Measurements from ENCODE around the gene CDON. TPM values are rescaled to one million over a fixed set of nuclear protein-coding genes. Genes with fewer than 3 reads are reported as not detected.

CDON gene
- total RNA-seq, 1 donor from 2014 or later = 1.3 TPM

DNA sequence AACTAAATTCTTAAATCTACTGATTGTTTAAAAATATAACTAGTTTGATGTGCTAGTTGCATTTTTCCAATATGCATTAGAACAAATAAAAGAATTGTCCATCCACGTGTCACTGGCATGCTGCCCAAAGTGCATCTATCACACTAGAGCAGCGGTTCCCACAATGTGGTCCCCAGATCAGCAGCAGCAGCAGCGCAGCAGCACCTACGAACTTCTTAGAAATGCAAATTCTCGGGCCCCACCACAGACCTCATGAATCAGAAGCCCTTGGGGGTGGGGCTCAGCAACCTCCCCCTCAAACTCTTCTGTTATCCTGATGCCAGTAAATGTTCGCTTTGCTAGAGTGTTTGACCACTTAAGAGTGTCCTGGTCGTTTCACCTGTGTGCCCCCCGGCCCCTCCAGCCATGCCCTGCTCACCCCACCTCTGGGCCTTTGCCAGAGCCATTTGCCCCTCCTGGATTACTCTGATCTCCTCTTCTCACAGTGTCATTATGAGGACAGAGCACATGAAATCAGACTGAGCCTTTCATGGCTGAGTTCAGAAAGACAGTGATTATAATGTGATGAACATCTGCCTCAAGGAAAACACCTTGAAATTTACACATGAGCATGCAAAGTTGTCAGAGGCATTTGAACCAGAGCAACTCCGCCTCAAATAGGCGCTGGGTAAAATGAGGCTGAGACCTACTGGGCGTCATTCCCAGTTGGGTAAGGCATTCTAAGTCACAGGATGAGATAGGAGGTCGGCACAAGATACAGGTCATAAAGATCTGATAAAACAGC lies 129.4 kb downstream of the CDON start:
- no peaks in the 10 kb centered on the region for H3K9me3 Mint-ChIP-seq
- peaks cover 23% of the 10 kb centered on the region for H3K27me3 Mint-ChIP-seq (ENCODE audit: insufficient read depth)
- H3K36me3 Mint-ChIP-seq (ENCODE audit: low read depth) = no peaks in the 10 kb centered on the region
- H3K4me3 Mint-ChIP-seq = no peak overlapping the region
- no peaks in the 10 kb centered on the region for H3K4me1 Mint-ChIP-seq (ENCODE audit: low read depth)
- DNase-seq (ENCODE audit: low spot score) = no peak
- no peak overlapping the region for H3K27ac Mint-ChIP-seq
- intact Hi-C loops (cut with micrococcal nuclease) = no loop called here

DNA sequence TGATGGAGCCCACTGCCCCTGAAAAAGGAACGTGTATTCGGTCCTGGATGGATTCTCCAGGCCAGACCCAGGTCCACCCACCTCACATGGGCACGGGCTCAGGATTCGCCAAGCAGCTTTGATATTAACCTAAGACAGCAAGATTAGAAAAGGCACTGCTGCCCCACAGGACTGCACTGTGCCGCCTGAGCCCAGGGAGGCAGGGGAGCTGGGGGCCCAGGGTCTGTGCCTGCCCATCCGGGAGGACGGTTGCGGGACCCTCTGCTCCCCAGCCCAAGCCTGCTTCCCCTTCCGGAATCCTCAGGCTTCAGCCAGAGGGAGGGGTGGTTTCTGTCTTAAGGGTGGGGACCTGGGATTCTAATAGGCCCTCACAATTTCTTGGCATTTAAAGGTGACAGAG lies 130.4 kb downstream of the CDON start:
- DNase-seq (ENCODE audit: low spot score) = no peak
- Mint-ChIP-seq H3K9me3 (no peaks in the 10 kb centered on the region), H3K4me1 (ENCODE audit: low read depth) (no peaks in the 10 kb centered on the region), H3K27ac (no peak overlapping the region), H3K4me3 (no peak overlapping the region), H3K36me3 (ENCODE audit: low read depth) (no peaks in the 10 kb centered on the region), H3K27me3 (ENCODE audit: insufficient read depth) (peaks cover 28% of the 10 kb centered on the region)
- intact Hi-C loops (cut with micrococcal nuclease) = no loop called here

DNA sequence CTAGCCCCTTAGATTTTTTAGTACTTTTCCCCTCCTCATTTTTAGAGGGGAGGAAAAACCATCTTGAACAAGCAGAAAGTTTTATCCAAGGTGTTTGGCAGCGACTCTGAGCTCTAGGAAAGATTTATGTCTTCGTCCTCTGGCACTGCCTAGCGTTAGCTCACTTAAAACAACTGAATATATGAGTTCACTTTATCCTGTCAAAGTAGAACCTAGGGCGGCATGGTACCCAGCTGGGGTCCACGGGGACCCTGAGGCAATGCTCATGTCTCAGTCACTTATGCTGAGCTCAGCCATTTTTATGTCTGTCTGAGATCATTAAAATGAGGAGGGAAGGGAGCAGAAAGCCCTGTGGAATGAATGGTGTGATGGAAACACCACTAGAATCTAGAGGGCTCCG lies 131.0 kb downstream of the CDON start:
- Mint-ChIP-seq H3K9me3 (no peaks in the 10 kb centered on the region), H3K27me3 (ENCODE audit: insufficient read depth) (peaks cover 24% of the 10 kb centered on the region), H3K27ac (no peak overlapping the region), H3K36me3 (ENCODE audit: low read depth) (no peaks in the 10 kb centered on the region), H3K4me3 (no peak overlapping the region), H3K4me1 (ENCODE audit: low read depth) (no peaks in the 10 kb centered on the region)
- intact Hi-C loops (cut with micrococcal nuclease) = no loop called here
- DNase-seq (ENCODE audit: low spot score) = no peak

DNA sequence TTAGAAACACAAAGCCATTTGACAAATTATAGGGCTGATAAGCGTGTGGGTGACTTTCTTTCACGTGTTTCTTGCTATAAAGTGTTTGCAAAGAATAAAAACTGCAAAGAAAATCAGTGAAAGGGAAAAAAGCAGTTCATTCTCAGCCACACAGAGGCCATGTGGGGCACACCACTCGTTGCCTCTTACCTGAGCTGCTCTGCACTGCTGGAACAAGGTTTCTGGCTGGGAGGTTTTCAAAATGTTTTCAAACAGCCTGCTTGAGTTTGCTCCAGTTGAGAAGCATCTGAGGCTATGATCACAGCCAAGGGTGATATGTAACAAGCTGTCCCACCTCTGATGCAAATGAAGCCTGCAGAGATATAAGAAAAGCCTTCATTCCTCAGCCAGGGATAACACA lies 131.6 kb downstream of the CDON start:
- intact Hi-C loops (cut with micrococcal nuclease) = no loop called here
- H3K27me3 Mint-ChIP-seq (ENCODE audit: insufficient read depth) = peaks cover 22% of the 10 kb centered on the region
- H3K4me1 Mint-ChIP-seq (ENCODE audit: low read depth) = no peaks in the 10 kb centered on the region
- DNase-seq (ENCODE audit: low spot score) = no peak
- H3K4me3 Mint-ChIP-seq = no peak overlapping the region
- no peak overlapping the region for H3K27ac Mint-ChIP-seq
- no peaks in the 10 kb centered on the region for H3K36me3 Mint-ChIP-seq (ENCODE audit: low read depth)
- H3K9me3 Mint-ChIP-seq = no peaks in the 10 kb centered on the region

DNA sequence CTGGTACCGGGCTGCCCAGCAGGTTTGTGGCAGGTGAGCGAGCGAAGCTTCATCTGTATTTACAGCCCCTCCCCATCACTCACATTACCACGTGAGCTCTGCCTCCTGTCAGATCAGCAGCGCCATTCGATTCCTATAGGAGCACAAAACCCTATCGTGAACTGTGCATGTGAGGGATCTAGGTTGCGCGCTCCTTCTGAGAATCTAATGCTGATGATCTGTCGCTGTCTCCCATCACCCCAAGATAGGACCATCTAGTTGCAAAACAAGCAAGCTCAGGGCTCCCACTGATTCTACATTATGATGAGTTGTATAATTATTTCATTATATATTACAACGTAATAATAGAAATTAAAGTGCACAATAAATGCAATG lies 132.6 kb downstream of the CDON start:
- H3K4me1 Mint-ChIP-seq (ENCODE audit: low read depth) = no peaks in the 10 kb centered on the region
- H3K9me3 Mint-ChIP-seq = no peaks in the 10 kb centered on the region
- peaks cover 22% of the 10 kb centered on the region for H3K27me3 Mint-ChIP-seq (ENCODE audit: insufficient read depth)
- no peak for DNase-seq (ENCODE audit: low spot score)
- intact Hi-C loops (cut with micrococcal nuclease) = no loop called here
- no peak overlapping the region for H3K4me3 Mint-ChIP-seq
- no peaks in the 10 kb centered on the region for H3K36me3 Mint-ChIP-seq (ENCODE audit: low read depth)
- H3K27ac Mint-ChIP-seq = no peak overlapping the region

DNA sequence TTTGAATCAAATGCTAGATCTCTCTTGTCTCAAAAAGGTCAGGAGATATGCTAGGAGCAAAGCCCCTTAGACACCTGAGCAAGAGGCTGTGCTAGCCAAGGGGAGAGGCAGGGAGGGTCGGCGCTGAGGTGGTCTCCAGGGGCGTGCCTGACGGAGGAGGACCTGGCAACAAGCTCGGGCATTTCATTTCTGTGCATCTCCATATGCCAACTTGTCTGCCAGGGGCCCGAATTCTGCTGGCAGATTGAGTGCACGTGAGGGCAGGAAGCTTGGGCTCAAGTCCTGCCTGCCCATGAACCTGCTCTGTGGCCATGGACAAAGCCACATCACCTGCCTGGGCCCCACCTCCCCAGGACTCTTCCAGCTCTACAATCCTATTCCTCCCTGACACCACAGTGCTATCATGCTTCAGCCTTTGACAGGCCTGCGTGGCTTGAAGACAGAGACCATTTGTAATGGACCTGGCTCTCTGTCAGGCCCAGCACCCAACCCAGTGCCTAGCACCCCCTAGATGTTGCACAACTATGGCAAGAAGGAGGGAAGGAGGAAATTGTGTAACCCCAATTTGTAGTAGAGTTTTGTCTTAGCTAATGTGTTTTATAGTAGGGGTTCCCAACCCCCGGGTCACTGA lies 133.1 kb downstream of the CDON start:
- DNase-seq (ENCODE audit: low spot score) = no peak
- H3K4me3 Mint-ChIP-seq = no peak overlapping the region
- intact Hi-C loops (cut with micrococcal nuclease) = no loop called here
- H3K4me1 Mint-ChIP-seq (ENCODE audit: low read depth) = no peaks in the 10 kb centered on the region
- no peaks in the 10 kb centered on the region for H3K36me3 Mint-ChIP-seq (ENCODE audit: low read depth)
- H3K27ac Mint-ChIP-seq = no peak overlapping the region
- H3K9me3 Mint-ChIP-seq = no peaks in the 10 kb centered on the region
- peaks cover 22% of the 10 kb centered on the region for H3K27me3 Mint-ChIP-seq (ENCODE audit: insufficient read depth)

DNA sequence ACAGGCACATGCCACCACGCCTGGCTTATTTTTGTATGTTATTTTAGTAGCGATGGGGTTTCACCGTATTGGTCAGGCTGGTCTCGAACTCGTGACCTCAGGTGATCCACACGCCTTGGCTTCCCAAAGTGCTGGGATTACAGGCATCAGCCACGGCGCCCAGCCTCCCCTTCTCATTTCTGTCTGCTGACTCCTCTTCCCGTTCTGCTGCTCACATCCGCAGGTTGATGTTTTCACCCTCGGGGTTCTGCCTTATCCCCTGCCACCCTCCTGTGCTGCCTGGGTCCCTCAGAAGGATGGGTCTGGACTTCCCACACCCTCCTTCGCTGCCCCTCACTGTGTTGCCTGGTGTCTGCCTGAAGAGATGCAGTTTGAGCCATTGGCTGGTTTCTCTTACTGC lies 136.0 kb downstream of the CDON start:
- no peak for DNase-seq (ENCODE audit: low spot score)
- Mint-ChIP-seq H3K27me3 (ENCODE audit: insufficient read depth) (peaks cover 23% of the 10 kb centered on the region), H3K27ac (no peak overlapping the region), H3K4me1 (ENCODE audit: low read depth) (no peaks in the 10 kb centered on the region), H3K36me3 (ENCODE audit: low read depth) (no peaks in the 10 kb centered on the region), H3K4me3 (no peak overlapping the region), H3K9me3 (no peaks in the 10 kb centered on the region)
- intact Hi-C loops (cut with micrococcal nuclease) = no loop called here

DNA sequence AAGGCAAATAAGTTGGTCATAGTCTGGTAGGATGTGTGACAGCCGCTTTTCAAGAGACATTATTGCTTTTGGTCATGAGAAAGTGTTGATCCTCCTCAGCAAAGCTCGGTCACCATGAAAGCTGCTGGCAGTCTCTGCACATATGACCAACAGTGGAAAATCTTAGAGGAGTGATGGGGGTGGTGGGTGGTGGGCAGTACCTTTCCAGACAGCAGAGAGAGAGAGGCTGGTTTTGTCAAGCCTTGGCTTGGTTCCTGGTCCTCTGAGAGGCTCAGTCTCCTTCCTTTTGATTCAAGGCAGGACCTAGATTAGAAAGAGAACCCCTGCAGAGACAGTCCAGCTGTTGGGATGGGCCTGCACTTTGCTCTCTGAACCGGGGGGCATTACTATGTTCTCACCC lies 136.9 kb downstream of the CDON start:
- Mint-ChIP-seq H3K27me3 (ENCODE audit: insufficient read depth) (peaks cover 22% of the 10 kb centered on the region), H3K36me3 (ENCODE audit: low read depth) (no peaks in the 10 kb centered on the region), H3K4me3 (no peak overlapping the region), H3K27ac (no peak overlapping the region), H3K9me3 (no peaks in the 10 kb centered on the region), H3K4me1 (ENCODE audit: low read depth) (no peaks in the 10 kb centered on the region)
- intact Hi-C loops (cut with micrococcal nuclease) = no loop called here
- no peak for DNase-seq (ENCODE audit: low spot score)

DNA sequence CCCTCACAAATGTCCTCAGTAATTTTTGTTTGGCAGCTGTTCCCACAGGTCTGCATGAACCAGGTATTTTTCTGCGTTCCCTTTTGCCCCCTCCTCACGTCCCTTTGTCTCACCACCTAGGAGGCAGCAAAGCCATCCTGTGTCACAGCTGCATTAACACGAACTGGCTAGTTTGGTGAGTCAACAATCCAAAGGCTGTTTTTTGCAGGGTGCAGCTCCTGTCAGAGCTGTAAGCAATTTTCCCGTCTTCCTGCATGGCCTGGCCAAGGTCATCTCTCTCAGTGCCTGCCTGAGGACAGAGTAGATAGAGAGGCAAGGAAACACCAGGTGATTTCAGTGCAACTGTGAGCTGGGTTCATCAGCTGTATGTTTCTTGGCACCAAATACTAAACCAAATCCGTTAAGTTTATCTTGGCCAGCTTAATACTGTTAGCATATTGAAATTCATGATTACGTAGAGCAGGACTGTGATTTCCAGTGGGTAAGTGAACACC lies 137.4 kb downstream of the CDON start:
- H3K4me3 Mint-ChIP-seq = no peak overlapping the region
- H3K27ac Mint-ChIP-seq = no peak overlapping the region
- H3K27me3 Mint-ChIP-seq (ENCODE audit: insufficient read depth) = peaks cover 22% of the 10 kb centered on the region
- H3K4me1 Mint-ChIP-seq (ENCODE audit: low read depth) = no peaks in the 10 kb centered on the region
- no peaks in the 10 kb centered on the region for H3K9me3 Mint-ChIP-seq
- no peaks in the 10 kb centered on the region for H3K36me3 Mint-ChIP-seq (ENCODE audit: low read depth)
- DNase-seq (ENCODE audit: low spot score) = no peak
- intact Hi-C loops (cut with micrococcal nuclease) = no loop called here

DNA sequence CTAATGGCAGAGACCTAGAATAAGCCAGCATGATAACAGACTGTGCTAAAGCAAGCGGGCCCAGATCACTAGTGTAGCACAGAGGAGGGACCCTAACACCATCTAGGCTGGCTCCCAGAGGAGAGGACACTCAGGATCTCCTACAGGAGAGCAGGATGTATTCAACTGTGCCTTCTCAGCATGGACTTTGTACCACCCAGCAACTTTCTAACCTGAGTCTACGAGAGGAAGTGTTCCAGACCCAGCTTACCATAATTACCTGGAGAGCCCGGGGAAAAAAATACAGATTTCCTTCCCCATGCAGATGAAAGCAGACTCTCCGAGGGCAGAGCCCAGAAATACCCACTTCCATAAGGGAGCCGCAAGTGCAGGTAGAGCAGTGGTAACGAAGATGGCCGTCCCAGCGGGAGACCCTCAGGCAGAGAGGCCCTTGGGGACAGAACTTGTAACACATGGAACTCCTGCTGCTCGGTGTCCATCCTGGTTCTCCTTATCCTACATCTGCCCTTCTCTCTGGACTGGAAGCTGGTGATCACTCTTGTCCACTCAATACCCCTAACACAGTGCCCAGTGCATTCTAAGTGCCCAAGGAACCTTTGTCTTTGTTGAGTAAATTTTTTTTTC lies 138.2 kb downstream of the CDON start:
- Mint-ChIP-seq H3K27me3 (ENCODE audit: insufficient read depth) (peaks cover 25% of the 10 kb centered on the region), H3K27ac (no peak overlapping the region), H3K9me3 (no peaks in the 10 kb centered on the region), H3K36me3 (ENCODE audit: low read depth) (no peaks in the 10 kb centered on the region), H3K4me1 (ENCODE audit: low read depth) (no peaks in the 10 kb centered on the region), H3K4me3 (no peak overlapping the region)
- intact Hi-C loops (cut with micrococcal nuclease) = no loop called here
- no peak for DNase-seq (ENCODE audit: low spot score)

DNA sequence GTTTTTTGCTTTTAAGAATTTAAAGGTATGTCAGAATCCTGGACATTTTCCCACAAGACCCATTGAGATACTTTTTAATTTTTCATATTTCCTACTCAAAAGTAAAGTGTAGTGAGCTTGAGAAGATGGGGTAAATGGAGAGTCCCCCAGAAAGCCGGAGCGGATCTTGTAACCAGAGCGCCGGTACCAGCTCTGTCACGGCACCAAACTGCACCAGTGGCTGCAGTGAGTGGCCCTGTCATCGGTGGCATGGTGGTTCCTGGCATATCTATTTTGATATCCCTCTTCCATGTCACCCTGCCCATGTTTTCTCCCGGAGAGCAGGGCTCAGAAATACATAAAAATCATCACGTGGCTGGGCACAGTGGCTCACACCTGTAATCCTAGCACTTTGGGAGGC lies 139.0 kb downstream of the CDON start:
- intact Hi-C loops (cut with micrococcal nuclease) = loop anchor here (1.0 kb wide), 3 partner anchors 271 to 557 kb away; partner anchors contain the start of genes FAM118B and RPUSD4
- Mint-ChIP-seq H3K27ac (no peak overlapping the region), H3K27me3 (ENCODE audit: insufficient read depth) (peaks cover 21% of the 10 kb centered on the region), H3K36me3 (ENCODE audit: low read depth) (no peaks in the 10 kb centered on the region), H3K4me3 (no peak overlapping the region), H3K9me3 (no peaks in the 10 kb centered on the region), H3K4me1 (ENCODE audit: low read depth) (no peaks in the 10 kb centered on the region)
- no peak for DNase-seq (ENCODE audit: low spot score)

DNA sequence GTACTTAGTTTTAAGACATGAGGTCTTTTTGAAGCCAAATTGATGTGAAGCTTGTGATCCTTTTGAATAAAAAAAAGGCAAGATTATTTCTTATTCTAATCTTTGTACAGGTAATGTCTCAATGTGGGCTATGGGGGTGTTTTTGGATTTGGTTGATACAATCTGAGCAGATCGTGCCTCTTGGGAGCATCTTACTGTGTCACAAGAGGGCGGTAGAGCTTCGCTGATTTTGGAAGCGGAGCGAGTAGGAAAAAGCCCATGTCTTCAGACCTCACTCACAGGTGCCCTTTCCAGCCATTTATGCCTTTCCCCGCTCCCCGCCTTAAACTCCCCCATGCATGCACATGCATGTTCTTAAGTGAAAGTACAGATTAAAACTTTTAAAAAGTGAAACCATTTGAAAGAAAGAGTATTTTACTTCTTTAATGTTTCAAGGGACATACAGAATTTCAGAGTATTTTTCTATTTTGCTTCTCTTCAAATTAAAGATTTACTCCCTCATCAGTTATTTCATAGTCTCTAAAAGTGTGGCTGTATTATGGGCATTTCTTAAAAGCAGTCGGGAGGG lies 139.6 kb downstream of the CDON start:
- intact Hi-C loops (cut with micrococcal nuclease) = loop anchor here (1.0 kb wide), 3 partner anchors 271 to 557 kb away; partner anchors contain the start of genes FAM118B and RPUSD4
- no peaks in the 10 kb centered on the region for H3K36me3 Mint-ChIP-seq (ENCODE audit: low read depth)
- H3K27ac Mint-ChIP-seq = no peak overlapping the region
- H3K9me3 Mint-ChIP-seq = no peaks in the 10 kb centered on the region
- no peak overlapping the region for H3K4me3 Mint-ChIP-seq
- peak; percentile 37 for DNase-seq (ENCODE audit: low spot score)
- no peaks in the 10 kb centered on the region for H3K4me1 Mint-ChIP-seq (ENCODE audit: low read depth)
- peaks cover 21% of the 10 kb centered on the region for H3K27me3 Mint-ChIP-seq (ENCODE audit: insufficient read depth)

DNA sequence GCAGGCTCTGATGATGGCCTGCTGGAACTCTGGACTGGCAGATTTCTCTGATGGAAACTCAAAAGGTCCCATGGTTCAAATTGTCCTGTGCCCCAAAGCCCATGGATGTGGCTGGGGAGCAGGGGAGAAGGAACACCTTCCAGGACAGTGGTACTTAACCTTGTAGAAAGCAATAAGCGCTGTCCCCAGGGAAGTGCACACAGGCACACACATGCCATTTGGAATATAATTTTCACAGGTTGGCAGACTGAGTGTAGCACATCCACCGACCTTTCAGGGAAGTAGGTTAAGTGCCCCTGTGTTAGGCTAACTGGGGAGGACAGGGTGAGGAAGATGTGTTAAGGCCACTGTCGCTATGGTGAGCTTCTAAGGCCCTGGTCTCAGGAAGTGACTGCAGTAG lies 140.5 kb downstream of the CDON start:
- intact Hi-C loops (cut with micrococcal nuclease) = no loop called here
- no peak for DNase-seq (ENCODE audit: low spot score)
- Mint-ChIP-seq H3K27me3 (ENCODE audit: insufficient read depth) (peaks cover 16% of the 10 kb centered on the region), H3K4me3 (no peak overlapping the region), H3K27ac (no peak overlapping the region), H3K9me3 (no peaks in the 10 kb centered on the region), H3K36me3 (ENCODE audit: low read depth) (no peaks in the 10 kb centered on the region), H3K4me1 (ENCODE audit: low read depth) (no peaks in the 10 kb centered on the region)

Measured in activated T-helper 1 cell treated with anti-CD3 and anti-CD28 coated beads, Interleukin-12 subunit alpha, Interleukin-12 subunit beta, Interleukin-2, Interleukin-4 antibody, amounts not matched to agents 30 ng/mL and 10 ng/mL and 1 ng/mL, durations not matched to agents 14 hours and 24 hours and 36 hours (primary cell).